Measurements from ENCODE around the gene ADAM23. TPM values are rescaled to one million over a fixed set of nuclear protein-coding genes. Genes with fewer than 3 reads are reported as not detected.

ADAM23 gene
- total and polyA plus RNA-seq, 2 of the 13 experiments (the other 11 are each of a cell fraction or from before 2014, with no cell fraction given) = 0.04 TPM; not detected in 1

DNA sequence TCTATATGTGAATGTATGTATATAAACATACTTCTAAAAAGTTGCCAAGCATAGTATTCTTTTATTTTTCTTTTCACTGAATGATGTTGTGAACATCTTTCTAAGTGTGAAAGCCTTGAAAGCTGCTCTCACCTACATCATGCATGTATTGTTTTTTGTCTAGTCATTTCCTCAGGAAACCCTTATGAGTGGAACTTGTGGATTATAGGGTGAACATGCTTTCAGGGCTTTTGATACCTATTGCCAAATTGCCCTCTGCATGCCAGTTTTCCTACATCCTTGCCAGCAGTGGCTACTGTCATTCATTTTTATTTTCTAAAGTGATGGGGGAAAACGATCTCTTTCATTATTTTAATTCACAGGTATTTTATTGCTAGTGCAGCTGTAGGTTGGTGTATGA is 78.3 kb downstream of the ADAM23 start (continued):
- no peak for TF ChIP-seq ZNF615 (CRISPR knock-in tag; IDR thresholded peaks at IDR 0.05; ENCODE audit: borderline replicate concordance)

DNA sequence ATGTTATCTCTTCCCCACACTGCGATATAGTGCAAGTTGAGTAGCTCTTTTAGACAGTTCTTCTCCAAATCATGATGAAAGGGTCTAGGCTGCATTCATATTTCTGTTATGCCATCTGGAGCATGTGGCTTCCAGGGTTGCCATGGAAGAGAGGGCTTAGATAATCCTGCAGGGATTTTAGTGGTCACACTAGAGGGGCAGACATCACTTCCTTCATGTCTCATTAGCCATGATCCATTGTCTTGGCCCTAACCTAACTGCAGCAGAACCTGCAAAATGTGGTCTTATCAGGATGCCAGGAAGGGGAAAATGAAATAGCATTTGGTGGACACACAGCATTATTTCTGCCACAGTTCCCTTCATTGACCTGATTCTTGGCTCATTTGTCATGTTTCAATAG is 83.1 kb downstream of the ADAM23 start:
- FAIRE-seq (no peak), DNase-seq (ENCODE audit: low spot score) (no peak), ATAC-seq (no peak)
- TF ChIP-seq, protein P1, sequence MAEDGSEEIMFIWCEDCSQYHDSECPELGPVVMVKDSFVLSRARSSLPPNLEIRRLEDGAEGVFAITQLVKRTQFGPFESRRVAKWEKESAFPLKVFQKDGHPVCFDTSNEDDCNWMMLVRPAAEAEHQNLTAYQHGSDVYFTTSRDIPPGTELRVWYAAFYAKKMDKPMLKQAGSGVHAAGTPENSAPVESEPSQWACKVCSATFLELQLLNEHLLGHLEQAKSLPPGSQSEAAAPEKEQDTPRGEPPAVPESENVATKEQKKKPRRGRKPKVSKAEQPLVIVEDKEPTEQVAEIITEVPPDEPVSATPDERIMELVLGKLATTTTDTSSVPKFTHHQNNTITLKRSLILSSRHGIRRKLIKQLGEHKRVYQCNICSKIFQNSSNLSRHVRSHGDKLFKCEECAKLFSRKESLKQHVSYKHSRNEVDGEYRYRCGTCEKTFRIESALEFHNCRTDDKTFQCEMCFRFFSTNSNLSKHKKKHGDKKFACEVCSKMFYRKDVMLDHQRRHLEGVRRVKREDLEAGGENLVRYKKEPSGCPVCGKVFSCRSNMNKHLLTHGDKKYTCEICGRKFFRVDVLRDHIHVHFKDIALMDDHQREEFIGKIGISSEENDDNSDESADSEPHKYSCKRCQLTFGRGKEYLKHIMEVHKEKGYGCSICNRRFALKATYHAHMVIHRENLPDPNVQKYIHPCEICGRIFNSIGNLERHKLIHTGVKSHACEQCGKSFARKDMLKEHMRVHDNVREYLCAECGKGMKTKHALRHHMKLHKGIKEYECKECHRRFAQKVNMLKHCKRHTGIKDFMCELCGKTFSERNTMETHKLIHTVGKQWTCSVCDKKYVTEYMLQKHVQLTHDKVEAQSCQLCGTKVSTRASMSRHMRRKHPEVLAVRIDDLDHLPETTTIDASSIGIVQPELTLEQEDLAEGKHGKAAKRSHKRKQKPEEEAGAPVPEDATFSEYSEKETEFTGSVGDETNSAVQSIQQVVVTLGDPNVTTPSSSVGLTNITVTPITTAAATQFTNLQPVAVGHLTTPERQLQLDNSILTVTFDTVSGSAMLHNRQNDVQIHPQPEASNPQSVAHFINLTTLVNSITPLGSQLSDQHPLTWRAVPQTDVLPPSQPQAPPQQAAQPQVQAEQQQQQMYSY (CRISPR knock-in tag; IDR thresholded peaks at IDR 0.05) = no peak
- TF ChIP-seq ELF1 (CRISPR knock-in tag; IDR thresholded peaks at IDR 0.05) (no peak), MAFF (IDR thresholded peaks at IDR 0.05; ENCODE audit: low read depth, low read length) (no peak), ZFP36 (IDR thresholded peaks at IDR 0.05; ENCODE audit: borderline replicate concordance, low read depth, low read length, partially characterized antibody) (no peak), FOXK2 (IDR thresholded peaks at IDR 0.05) (no peak), SNAPC2 (CRISPR knock-in tag; IDR thresholded peaks at IDR 0.05) (no peak), HNRNPL (IDR thresholded peaks at IDR 0.05; ENCODE audit: low read depth, low read length) (no peak), LBX2 (CRISPR knock-in tag; IDR thresholded peaks at IDR 0.05; ENCODE audit: borderline replicate concordance) (no peak)
- CTCF ChIA-PET (ENCODE audit: low intra/inter-chr PET ratio, low total read pairs) = no interaction called here
- H3K27me3 ChIP-seq (ENCODE audit: control insufficient read depth in 1 of 2, insufficient read depth in 2 of 2, low read length in 2 of 2) = no peaks in the 10 kb centered on the region
- H3K36me3 ChIP-seq (replicated peaks in 1 of 2; ENCODE audit: control insufficient read depth in 1 of 2, insufficient read depth in 2 of 2, low read length in 2 of 2) = no peaks in the 10 kb centered on the region
- WGBS (ENCODE audit: low lambda C conversion rate) = 0% methylated on average over 1 of the region's 1 CpG
- BruUV-seq (replicated peaks) = no TSS peak
- H3K4me3 ChIP-seq (replicated peaks in 1 of 3; ENCODE audit: insufficient read depth in 1 of 3, low read depth in 2 of 3, low read length in 3 of 3) = no peak overlapping the region
- no peak overlapping the region for H3K9ac ChIP-seq (ENCODE audit: insufficient read depth, low read depth, low read length)
- H3K9me3 ChIP-seq (ENCODE audit: low read length) = no peaks in the 10 kb centered on the region
- H3K4me2 ChIP-seq (ENCODE audit: low read depth, low read length) = no peak overlapping the region
- H3K27ac ChIP-seq (ENCODE audit: extremely low read length, insufficient read depth, low read length) = no peak overlapping the region
- POLR2A ChIA-PET = no interaction called here
- H2AFZ ChIP-seq (ENCODE audit: low read length) = no peak overlapping the region
- H3K4me1 ChIP-seq (ENCODE audit: insufficient read depth, low read length) = no peaks in the 10 kb centered on the region
- no peaks in the 10 kb centered on the region for H3K79me2 ChIP-seq (ENCODE audit: insufficient read depth, low read length)
- in situ Hi-C loops (cut with HindIII; ENCODE audit: extremely low pct_ligation_motif_present, low pct_unique_long_range_greater_than_20kb) (no loop called here), intact Hi-C loops (cut with micrococcal nuclease; ENCODE audit: unreplicated experiment) (no loop called here)
- no peaks in the 10 kb centered on the region for H4K20me1 ChIP-seq (ENCODE audit: insufficient read depth, low read length)

Data from HepG2 (cell line).